ENCODE measurements around the gene EEF1B2. TPM values are rescaled to one million over a fixed set of nuclear protein-coding genes. Genes with fewer than 3 reads are reported as not detected.
"Not testable (repeated sequence)": the region's sequence is repeated elsewhere in the genome, so short reads cannot be mapped to it uniquely, and the experiment has no call there.

Gene EEF1B2
- total RNA-seq, 3 donors from 2014 or later = 359 to 563 (median 425) TPM

- intact Hi-C loops (cut with DNase I; ENCODE audit: low total_unique reads) = no loop called here
These were observed 39.0 kb downstream of the EEF1B2 start for GRCh38 chr2:206198677-206199076.

GRCh38 chr2:206201075-206201848 is 41.6 kb downstream of the EEF1B2 start:
- H3K4me1 ChIP-seq = no peaks in the 10 kb centered on the region
- H3K4me3 ChIP-seq = no peak overlapping the region
- H3K9me3 ChIP-seq = no peaks in the 10 kb centered on the region
- no peak overlapping the region for H3K27ac ChIP-seq
- no peaks in the 10 kb centered on the region for H3K36me3 ChIP-seq
- no peaks in the 10 kb centered on the region for H3K27me3 ChIP-seq
- intact Hi-C loops (cut with DNase I; ENCODE audit: low total_unique reads) = no loop called here
- no peak for DNase-seq (ENCODE audit: low spot score in 2 of 2)
- no peak for TF ChIP-seq POLR2AphosphoS5 (IDR thresholded peaks at IDR 0.05)
- TF ChIP-seq, protein P1, sequence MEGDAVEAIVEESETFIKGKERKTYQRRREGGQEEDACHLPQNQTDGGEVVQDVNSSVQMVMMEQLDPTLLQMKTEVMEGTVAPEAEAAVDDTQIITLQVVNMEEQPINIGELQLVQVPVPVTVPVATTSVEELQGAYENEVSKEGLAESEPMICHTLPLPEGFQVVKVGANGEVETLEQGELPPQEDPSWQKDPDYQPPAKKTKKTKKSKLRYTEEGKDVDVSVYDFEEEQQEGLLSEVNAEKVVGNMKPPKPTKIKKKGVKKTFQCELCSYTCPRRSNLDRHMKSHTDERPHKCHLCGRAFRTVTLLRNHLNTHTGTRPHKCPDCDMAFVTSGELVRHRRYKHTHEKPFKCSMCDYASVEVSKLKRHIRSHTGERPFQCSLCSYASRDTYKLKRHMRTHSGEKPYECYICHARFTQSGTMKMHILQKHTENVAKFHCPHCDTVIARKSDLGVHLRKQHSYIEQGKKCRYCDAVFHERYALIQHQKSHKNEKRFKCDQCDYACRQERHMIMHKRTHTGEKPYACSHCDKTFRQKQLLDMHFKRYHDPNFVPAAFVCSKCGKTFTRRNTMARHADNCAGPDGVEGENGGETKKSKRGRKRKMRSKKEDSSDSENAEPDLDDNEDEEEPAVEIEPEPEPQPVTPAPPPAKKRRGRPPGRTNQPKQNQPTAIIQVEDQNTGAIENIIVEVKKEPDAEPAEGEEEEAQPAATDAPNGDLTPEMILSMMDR (IDR thresholded peaks at IDR 0.05) = no peak
- no peak for TF ChIP-seq POLR2A (IDR thresholded peaks at IDR 0.05)

More at GRCh38 chr2:206198677-206199076, 39.0 kb downstream of the EEF1B2 start:
- H3K4me1 ChIP-seq = no peaks in the 10 kb centered on the region
- no peaks in the 10 kb centered on the region for H3K9me3 ChIP-seq
- no peaks in the 10 kb centered on the region for H3K27me3 ChIP-seq
- no peak for DNase-seq (ENCODE audit: low spot score in 2 of 2)
- no peak overlapping the region for H3K4me3 ChIP-seq
- H3K36me3 ChIP-seq = no peaks in the 10 kb centered on the region
- H3K27ac ChIP-seq = no peak overlapping the region
- TF ChIP-seq, protein P1 (IDR thresholded peaks at IDR 0.05) = no peak
- no peak for TF ChIP-seq POLR2A (IDR thresholded peaks at IDR 0.05)
- no peak for TF ChIP-seq POLR2AphosphoS5 (IDR thresholded peaks at IDR 0.05)

GRCh38 chr2:206202446-206202845 is 42.8 kb downstream of the EEF1B2 start:
- H3K4me3 ChIP-seq = no peak overlapping the region
- no peak for DNase-seq (ENCODE audit: low spot score in 2 of 2)
- no peaks in the 10 kb centered on the region for H3K27me3 ChIP-seq
- H3K4me1 ChIP-seq = no peaks in the 10 kb centered on the region
- H3K9me3 ChIP-seq = no peaks in the 10 kb centered on the region
- no peak overlapping the region for H3K27ac ChIP-seq
- H3K36me3 ChIP-seq = no peaks in the 10 kb centered on the region
- intact Hi-C loops (cut with DNase I; ENCODE audit: low total_unique reads) = no loop called here
- TF ChIP-seq, protein P1 (IDR thresholded peaks at IDR 0.05) = no peak
- no peak for TF ChIP-seq POLR2AphosphoS5 (IDR thresholded peaks at IDR 0.05)
- TF ChIP-seq POLR2A (IDR thresholded peaks at IDR 0.05) = no peak

- Histone ChIP-seq H3K36me3 (no peaks in the 10 kb centered on the region), H3K9me3 (no peaks in the 10 kb centered on the region), H3K4me3 (no peak overlapping the region), H3K27ac (no peak overlapping the region), H3K4me1 (no peaks in the 10 kb centered on the region), H3K27me3 (no peaks in the 10 kb centered on the region)
- no peak for DNase-seq (ENCODE audit: low spot score in 2 of 2)
- intact Hi-C loops (cut with DNase I; ENCODE audit: low total_unique reads) = no loop called here
- TF ChIP-seq, protein P1 (IDR thresholded peaks at IDR 0.05) = no peak
- no peak for TF ChIP-seq POLR2AphosphoS5 (IDR thresholded peaks at IDR 0.05)
- no peak for TF ChIP-seq POLR2A (IDR thresholded peaks at IDR 0.05)
These were observed 43.6 kb downstream of the EEF1B2 start for GRCh38 chr2:206203331-206203730.

DNA sequence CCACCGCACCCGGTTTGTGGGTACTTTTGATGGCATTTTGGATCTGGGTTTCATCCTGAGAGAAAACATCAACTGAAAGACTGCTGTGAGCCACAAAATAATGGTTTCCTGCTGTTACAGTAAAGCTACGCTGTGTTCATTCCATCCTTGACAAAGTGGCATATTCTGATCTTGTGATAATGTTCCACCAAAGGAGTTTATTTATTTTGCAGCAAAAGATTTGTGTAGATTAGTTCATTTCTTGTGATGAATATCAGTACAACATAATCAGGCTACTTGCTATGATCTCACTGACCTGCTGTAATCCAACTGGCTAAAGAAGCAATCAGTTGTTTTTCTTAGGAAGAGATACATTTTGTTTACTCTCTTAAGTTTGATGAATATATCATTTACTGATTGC is 45.0 kb downstream of the EEF1B2 start:
- no peak overlapping the region for H3K4me3 ChIP-seq
- H3K36me3 ChIP-seq = no peaks in the 10 kb centered on the region
- no peaks in the 10 kb centered on the region for H3K4me1 ChIP-seq
- intact Hi-C loops (cut with DNase I; ENCODE audit: low total_unique reads) = no loop called here
- H3K27ac ChIP-seq = no peak overlapping the region
- TF ChIP-seq POLR2AphosphoS5 (IDR thresholded peaks at IDR 0.05) = no peak
- TF ChIP-seq POLR2A (IDR thresholded peaks at IDR 0.05) = no peak
- TF ChIP-seq, protein P1 (IDR thresholded peaks at IDR 0.05) = no peak
- no peak for DNase-seq (ENCODE audit: low spot score in 2 of 2)
- H3K27me3 ChIP-seq = no peaks in the 10 kb centered on the region
- no peaks in the 10 kb centered on the region for H3K9me3 ChIP-seq

DNA sequence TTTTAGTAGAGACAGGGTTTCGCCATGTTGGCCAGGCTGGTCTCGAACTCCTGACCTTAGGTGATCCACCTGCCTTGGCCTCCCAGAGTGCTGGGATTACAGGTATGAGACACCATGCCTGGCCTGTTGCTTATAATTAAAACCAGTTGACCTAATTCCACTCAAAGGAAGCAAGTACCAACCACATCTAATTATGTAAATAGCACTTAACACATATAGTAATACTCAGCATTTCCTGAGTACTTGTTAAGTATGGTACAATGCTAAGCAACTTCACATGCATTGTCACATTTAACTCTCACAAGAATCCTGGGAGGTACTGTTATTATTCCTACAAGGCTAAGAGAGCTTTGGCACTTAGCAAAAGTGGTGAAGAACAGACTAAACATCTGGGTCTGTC is 47.6 kb downstream of the EEF1B2 start:
- H3K27ac ChIP-seq; DNase-seq (ENCODE audit: low spot score in 2 of 2); H3K27me3 ChIP-seq; H3K36me3 ChIP-seq; H3K4me3 ChIP-seq; intact Hi-C loops (cut with DNase I; ENCODE audit: low total_unique reads); H3K4me1 ChIP-seq; H3K9me3 ChIP-seq: not testable (repeated sequence)
